Prostate gland (tissue), 2 donors: ENCODE results near the gene CDH1. TPM values are rescaled to one million over a fixed set of nuclear protein-coding genes. Genes with fewer than 3 reads are reported as not detected.

Experiments used
- DNase-seq: peaks from one replicate; pipeline ENCODE4 v3.0.0-alpha.2; 2019; ENCODE audit warnings: low spot score
- H3K27ac ChIP-seq, 2 donors: fragments of 200-600 bp; sonication (generic); 2 replicates each; pipeline ENCODE4 v1.5.1; 2017 to 2019
- H3K27me3 ChIP-seq: fragments of 200-600 bp; sonication (generic); replicated peaks from 2 replicates; pipeline ENCODE4 v1.5.1; 2019; ENCODE audit not compliant: insufficient read depth
- H3K36me3 ChIP-seq, 2 donors: fragments of 200-600 bp; sonication (generic); 1 replicate in 1 of 2; 2 replicates in 1 of 2; pipeline versions ENCODE4 v1.5.1 to v1.8.1; 2017 to 2019
- H3K4me1 ChIP-seq: fragments of 200-600 bp; sonication (generic); replicated peaks from 2 replicates; pipeline ENCODE4 v1.5.1; 2019
- H3K4me3 ChIP-seq, 2 donors: fragments of 200-600 bp; sonication (generic); 2 replicates each; pipeline ENCODE4 v1.5.1; 2017 to 2019
- H3K9me3 ChIP-seq: fragments of 200-600 bp; sonication (generic); 2 replicates; pipeline ENCODE4 v1.5.1; 2017
- POLR2A ChIP-seq: fragments of 450-650 bp; IDR thresholded peaks from one replicate; pipeline ENCODE4 v1.6.1; 2016; ENCODE audit warnings: antibody characterized with exemption, mild to moderate bottlenecking
- POLR2AphosphoS5 ChIP-seq: sonication (generic); formaldehyde crosslinking; IDR thresholded peaks from one replicate; pipeline ENCODE4 v1.6.1; 2017; ENCODE audit warnings: antibody characterized with exemption
- WGBS: methylation state at CpG from one replicate; pipeline ENCODE4 v1.1.5; 2018; 5-methylcytosine and 5-hydroxymethylcytosine counted together
- intact Hi-C: fragments of 100-400 bp; cut with DNase I; formaldehyde crosslinking; loops from one replicate; pipeline ENCODE4 v1.14.2; 2022
- total RNA-seq, 2 donors: library from RNA; depleted of rRNA; stranded (reverse); fragments of >200 nt; gene quantifications; one replicate each; pipeline ENCODE4 v1.1.0, GENCODE V29; 2016
- TF ChIP-seq, protein P1 (sequence below), 4 experiments: fragments of 200-600 bp in 2 of 4; fragments of 450-650 bp in 2 of 4; sonication (generic) in 2 of 4; IDR thresholded peaks; 1 replicate in 3 of 4; 2 replicates in 1 of 4; pipeline ENCODE4 v1.5.1; 2016 to 2019; ENCODE audit warnings: antibody characterized with exemption in 4 of 4, mild to moderate bottlenecking in 2 of 4, moderate library complexity in 2 of 4

The CDH1 gene
- total RNA-seq, 2 donors from 2014 or later, result 75.7 to 300 TPM

DNA sequence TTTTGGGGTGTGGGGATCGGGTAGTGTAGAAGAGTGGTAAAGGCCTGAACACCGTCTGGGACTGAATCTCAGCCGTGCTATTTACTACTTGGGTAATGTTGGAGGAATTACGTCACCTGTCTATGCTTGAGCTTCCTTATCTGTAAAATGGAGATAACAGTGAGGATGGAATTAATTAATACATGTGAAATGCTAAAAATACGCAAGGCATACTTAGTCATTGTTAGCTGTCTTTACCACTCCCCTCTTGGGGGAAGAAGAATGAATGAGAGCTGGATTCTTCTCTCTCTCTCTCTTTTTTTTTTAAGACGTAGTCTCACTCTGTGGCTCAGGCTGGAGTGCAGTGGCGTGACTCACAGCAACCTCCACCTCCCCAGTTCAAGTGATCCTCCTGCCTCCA is 65.1 kb downstream of the CDH1 start:
- WGBS, result 92% methylated on average over 7 of the region's 7 CpGs
- Histone ChIP-seq H3K4me1 (peaks cover 19% of the 10 kb centered on the region), H3K27ac (no peak overlapping the region), H3K27me3 (no peaks in the 10 kb centered on the region), H3K9me3 (no peaks in the 10 kb centered on the region), H3K36me3 (no peaks in the 10 kb centered on the region), H3K4me3 (no peak overlapping the region)
- intact Hi-C loops, result no loop called here
- no peak for DNase-seq
- TF ChIP-seq POLR2A, result no peak
- TF ChIP-seq POLR2AphosphoS5, result no peak
- TF ChIP-seq, protein P1, sequence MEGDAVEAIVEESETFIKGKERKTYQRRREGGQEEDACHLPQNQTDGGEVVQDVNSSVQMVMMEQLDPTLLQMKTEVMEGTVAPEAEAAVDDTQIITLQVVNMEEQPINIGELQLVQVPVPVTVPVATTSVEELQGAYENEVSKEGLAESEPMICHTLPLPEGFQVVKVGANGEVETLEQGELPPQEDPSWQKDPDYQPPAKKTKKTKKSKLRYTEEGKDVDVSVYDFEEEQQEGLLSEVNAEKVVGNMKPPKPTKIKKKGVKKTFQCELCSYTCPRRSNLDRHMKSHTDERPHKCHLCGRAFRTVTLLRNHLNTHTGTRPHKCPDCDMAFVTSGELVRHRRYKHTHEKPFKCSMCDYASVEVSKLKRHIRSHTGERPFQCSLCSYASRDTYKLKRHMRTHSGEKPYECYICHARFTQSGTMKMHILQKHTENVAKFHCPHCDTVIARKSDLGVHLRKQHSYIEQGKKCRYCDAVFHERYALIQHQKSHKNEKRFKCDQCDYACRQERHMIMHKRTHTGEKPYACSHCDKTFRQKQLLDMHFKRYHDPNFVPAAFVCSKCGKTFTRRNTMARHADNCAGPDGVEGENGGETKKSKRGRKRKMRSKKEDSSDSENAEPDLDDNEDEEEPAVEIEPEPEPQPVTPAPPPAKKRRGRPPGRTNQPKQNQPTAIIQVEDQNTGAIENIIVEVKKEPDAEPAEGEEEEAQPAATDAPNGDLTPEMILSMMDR (IDR thresholded peaks at IDR 0.05), result no peak

DNA sequence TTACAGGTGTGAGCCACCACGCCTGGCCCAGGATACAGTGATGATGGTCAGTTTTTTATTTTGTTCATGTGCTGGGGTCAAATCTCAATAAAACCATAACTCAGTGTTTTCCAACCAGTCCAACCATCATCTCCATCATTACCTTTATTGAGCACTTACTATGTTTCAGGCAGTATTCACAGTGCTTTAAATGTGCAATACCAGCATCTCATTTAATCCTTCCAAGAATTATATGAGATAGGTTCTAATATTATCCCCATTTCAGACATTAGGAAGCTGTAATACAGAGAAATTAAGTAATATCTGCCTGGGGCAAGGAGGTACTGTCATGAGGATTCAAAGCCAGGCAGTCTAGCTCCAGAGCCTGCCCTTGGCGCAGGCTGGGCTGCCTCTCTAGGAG is 69.3 kb downstream of the CDH1 start:
- H3K27me3 ChIP-seq, result no peaks in the 10 kb centered on the region
- H3K4me3 ChIP-seq, result no peak overlapping the region
- no peak for TF ChIP-seq POLR2AphosphoS5
- TF ChIP-seq POLR2A, result no peak
- TF ChIP-seq, protein P1 (IDR thresholded peaks at IDR 0.05), result no peak
- H3K4me1 ChIP-seq, result peaks cover 4% of the 10 kb centered on the region
- peaks cover 0 to 6% of the 10 kb centered on the region in 2 donors for H3K36me3 ChIP-seq
- 90% methylated on average over 2 of the region's 2 CpGs for WGBS
- DNase-seq, result no peak
- intact Hi-C loops, result no loop called here
- H3K27ac ChIP-seq, result no peak overlapping the region
- no peaks in the 10 kb centered on the region for H3K9me3 ChIP-seq

DNA sequence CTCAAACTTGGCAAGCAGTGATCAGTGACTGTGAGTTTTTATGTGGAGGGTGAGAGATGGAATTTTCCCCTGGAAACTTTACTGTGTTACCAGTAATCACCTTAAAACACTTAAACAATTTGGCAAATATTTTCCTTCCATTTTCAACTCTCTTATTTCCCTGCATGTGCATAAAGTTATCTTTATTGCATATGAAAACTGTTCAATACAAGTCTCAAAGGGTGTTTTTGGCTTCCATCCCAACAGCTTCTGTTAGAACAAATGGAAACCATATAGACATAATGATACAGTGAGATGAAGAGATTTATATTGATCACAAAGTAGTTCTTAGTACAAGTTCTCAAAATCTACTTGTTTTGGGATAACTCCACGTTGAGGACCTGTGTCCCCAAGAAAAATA is 69.9 kb downstream of the CDH1 start:
- H3K27me3 ChIP-seq, result no peaks in the 10 kb centered on the region
- H3K27ac ChIP-seq, result no peak overlapping the region
- 75% methylated on average over 1 of the region's 1 CpG for WGBS
- H3K9me3 ChIP-seq, result no peaks in the 10 kb centered on the region
- peaks cover 0 to 6% of the 10 kb centered on the region in 2 donors for H3K36me3 ChIP-seq
- H3K4me1 ChIP-seq, result peaks cover 4% of the 10 kb centered on the region
- no peak overlapping the region for H3K4me3 ChIP-seq
- no peak for DNase-seq
- TF ChIP-seq, protein P1 (IDR thresholded peaks at IDR 0.05), result no peak
- TF ChIP-seq POLR2A, result no peak
- TF ChIP-seq POLR2AphosphoS5, result no peak
- intact Hi-C loops, result no loop called here

DNA sequence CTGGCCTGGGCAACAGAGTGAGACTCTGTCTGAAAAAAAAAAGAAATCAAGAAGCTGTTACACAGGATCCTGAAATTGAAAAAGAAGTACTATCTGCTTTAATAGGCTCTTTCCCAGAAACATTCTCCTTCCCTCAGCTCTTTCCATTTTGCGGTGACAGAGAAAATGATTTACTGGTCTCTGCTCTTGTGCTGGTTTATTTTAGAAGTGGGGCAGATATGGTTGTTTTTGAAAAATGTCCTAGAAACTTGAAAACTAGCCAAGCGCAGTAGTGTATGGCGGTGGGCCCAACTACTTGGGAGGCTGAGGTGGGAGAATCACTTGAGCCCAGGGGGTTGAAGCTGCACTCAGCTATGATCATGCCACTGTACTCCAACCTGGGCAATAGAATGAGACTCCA is 77.4 kb downstream of the CDH1 start:
- Histone ChIP-seq H3K9me3 (no peaks in the 10 kb centered on the region), H3K27ac (no peak overlapping the region), H3K27me3 (no peaks in the 10 kb centered on the region), H3K36me3 (peaks cover 5 to 14% of the 10 kb centered on the region in 2 donors), H3K4me1 (no peaks in the 10 kb centered on the region), H3K4me3 (no peak overlapping the region)
- TF ChIP-seq POLR2A (no peak), POLR2AphosphoS5 (no peak)
- TF ChIP-seq, protein P1 (IDR thresholded peaks at IDR 0.05), result no peak
- WGBS, result 73% methylated on average over 3 of the region's 3 CpGs
- DNase-seq, result no peak
- intact Hi-C loops, result no loop called here

DNA sequence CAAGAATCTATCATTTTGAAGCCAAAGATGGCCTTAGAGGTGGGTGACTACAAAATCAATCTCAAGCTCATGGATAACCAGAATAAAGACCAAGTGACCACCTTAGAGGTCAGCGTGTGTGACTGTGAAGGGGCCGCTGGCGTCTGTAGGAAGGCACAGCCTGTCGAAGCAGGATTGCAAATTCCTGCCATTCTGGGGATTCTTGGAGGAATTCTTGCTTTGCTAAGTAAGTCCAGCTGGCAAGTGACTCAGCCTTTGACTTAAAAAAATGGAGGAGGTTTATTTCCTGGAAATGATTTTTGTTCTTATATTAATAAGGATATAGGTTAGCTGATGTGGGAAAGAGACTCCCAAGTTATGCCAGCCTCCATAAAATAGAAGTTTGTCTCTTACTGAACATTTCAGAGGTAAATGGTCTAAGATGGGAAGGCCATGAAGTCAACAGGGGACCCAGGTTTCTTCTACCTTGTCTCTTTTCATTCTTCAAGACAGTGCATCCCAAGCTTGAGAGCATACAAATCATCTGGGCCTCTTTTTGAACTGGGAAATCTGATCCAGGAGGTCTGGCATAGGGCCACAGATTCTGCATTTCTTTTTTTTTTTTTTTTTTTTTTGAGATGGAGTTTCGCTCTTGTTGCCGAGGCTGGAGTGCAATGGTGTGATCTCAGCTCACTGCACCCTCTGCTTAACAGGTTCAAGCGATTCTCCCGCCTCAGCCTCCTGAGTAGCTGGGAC is 86.5 kb downstream of the CDH1 start:
- Histone ChIP-seq H3K9me3 (no peaks in the 10 kb centered on the region), H3K27ac (no peak overlapping the region), H3K4me1 (no peaks in the 10 kb centered on the region), H3K27me3 (no peaks in the 10 kb centered on the region), H3K36me3 (no peaks in the 10 kb centered on the region), H3K4me3 (no peak overlapping the region)
- no peak for DNase-seq
- 66% methylated on average over 8 of the region's 8 CpGs for WGBS
- intact Hi-C loops, result no loop called here
- TF ChIP-seq POLR2A (no peak), POLR2AphosphoS5 (no peak)
- TF ChIP-seq, protein P1 (IDR thresholded peaks at IDR 0.05), result no peak
